Activated CD8-positive, alpha-beta memory T cell treated with anti-CD3 and anti-CD28 coated beads, Interleukin-2, amount 50 U/mL, for 24 hours (primary cell): ENCODE measurements around the gene PRXL2C.

Source experiments
- DNase-seq: peaks from one replicate; pipeline ENCODE4 v3.0.0-alpha.2; 2020; ENCODE audit errors: extremely low read depth

Gene PRXL2C

GRCh38 chr9:96612105-96612965 is 42.8 kb downstream of the PRXL2C start:
- DNase-seq = no peak

- no peak for DNase-seq
Observed at GRCh38 chr9:96611302-96611701, 43.8 kb downstream of the PRXL2C start.

DNA sequence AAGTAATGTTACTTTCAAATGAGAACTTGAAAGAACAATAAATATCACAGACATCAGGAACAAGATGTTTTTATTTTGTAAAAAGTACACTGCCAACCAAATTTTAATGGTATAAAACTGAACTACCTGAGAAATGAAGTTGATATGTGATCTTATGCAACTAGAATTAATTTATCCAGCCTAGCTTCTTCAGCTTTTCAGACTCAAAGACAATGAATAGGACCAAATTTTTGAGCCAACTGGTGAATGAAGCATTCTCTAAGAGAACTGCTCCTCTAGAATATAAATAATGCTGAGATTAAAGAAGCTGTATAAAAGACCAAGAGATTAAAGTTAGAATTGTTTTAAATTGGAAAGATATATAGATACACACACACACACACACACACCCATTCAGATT is 45.4 kb downstream of the PRXL2C start:
- no peak for DNase-seq

DNA sequence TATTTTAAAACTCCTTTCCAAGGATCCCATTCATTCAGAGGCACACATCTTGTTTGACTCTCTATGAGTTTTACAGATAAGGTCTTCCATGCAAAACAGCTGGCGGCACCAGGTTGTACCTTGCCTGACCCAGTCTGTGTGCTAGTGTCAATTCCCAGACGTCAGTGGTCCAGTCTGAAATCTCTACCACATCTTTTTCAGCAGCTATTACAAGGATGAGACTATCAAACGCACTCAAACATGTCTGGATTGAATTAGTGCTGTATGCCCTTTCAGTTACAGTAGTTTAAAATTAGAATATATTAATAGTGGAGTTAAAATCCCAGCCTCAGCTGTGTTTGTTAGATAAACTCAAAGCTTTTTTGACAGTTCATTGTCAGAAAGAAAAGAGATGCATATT is 47.1 kb downstream of the PRXL2C start:
- no peak for DNase-seq

GRCh38 chr9:96605328-96605727 is 49.8 kb downstream of the PRXL2C start:
- DNase-seq = no peak

DNA sequence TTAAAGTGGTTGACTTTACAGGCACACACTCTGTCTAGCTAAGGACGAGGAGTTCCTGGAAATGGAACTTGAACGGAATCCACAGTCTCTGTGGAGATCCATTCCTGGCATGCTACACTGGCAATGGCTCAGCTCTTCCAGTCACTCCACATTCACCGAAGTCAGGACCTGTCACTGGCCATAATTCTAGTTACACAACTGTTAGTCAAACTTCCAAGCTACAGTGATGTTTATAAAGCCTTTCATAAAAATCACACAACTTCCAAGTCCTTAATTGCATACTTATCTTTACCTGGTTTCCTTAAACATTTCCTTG is 51.2 kb downstream of the PRXL2C start:
- no peak for DNase-seq

GRCh38 chr9:96603305-96604003 is 51.7 kb downstream of the PRXL2C start:
- no peak for DNase-seq

GRCh38 chr9:96599298-96599697 is 55.8 kb downstream of the PRXL2C start:
- no peak for DNase-seq

- no peak for DNase-seq
Observed at GRCh38 chr9:96596601-96597111, 58.5 kb downstream of the PRXL2C start.
